TTC549 (cell line): Measurements from ENCODE around the gene SDHB.

Experiments
- FAIRE-seq: peaks from 2 replicates; lab custom pipeline; 2012; peaks lifted over from hg19 to GRCh38; lab: Jason Lieb, UNC

Gene SDHB

DNA sequence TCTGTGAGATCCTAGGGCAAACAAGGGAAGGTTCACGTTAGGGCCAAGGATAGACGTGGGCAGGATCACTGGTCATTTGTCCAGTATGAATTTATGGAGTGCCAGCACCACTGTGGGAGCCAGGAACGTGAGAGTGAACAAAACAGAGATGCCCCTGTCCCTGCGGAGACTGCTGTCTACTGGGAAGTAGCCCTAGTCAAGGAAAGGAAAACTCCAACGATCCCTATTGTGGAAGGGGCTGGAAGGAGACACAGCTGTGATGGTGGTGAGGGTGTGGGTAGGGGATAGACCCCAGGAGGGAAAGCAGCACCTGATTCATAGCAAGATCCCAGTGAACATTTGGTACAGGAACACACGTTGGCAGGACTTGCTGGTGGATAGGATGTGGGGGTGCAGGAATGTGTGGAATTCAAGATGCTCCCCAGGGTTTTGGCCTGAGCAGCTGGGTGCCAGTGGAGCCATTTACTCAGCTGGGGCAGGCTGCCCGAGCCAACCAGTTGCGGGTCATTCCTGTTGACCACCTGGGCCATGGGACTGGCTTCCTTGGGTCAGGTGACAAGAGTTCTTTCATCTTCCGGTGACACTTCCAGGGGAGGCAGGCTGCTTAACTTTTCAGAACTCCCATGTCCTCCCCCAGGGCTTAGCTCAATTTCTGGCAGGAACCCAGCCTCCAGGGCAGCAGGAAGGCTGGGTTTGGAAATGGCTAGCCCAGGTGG lies 40.9 kb downstream of the SDHB start:
- no peak for FAIRE-seq

DNA sequence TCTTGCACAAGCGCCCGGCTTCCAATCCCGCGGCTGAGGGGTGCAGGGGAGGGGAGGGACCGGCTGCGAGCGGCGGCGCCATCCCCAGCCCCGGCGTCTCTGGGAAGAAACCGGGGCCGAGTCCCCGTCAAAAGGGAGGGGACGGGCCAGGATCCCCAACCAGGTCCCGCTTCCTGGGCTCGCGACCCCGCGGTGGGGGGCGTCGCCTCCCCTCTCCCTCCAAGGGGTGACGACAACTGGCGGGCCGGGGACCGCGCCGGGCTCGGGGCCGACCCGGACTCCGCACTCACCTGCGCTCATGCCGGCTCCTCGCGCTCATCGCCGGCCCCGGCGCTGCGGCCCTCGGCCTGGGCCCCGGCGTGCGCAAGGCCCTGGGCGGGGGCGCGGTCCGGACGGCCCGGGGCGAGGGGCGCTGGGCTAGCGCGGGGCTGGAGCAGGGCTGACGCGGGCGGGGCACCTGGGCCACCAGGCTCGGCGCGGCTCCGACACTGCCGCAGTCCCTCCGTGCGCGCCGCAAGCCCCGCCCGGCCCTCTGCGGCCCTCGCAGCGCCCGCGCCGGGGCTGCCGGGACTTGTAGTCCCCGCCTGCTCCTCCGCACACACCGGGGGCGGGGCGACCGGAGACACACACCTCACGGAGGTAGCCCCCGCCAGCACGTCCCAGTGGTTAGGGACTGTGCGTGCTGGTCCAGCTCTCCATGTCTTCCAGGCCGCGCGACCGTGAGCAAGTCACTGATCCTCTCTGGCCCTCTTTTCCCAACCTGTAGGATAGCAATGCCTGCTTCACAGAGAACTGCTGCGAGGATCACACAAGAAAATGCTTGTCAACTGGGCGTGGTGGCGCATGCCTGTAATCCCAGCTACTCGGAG lies 42.2 kb downstream of the SDHB start, which contains the start of gene ATP13A2:
ATP13A2 (minus strand) TSS at position 490 of the 869 bp plus-strand sequence; CDS start at position 300, 190 bp downstream.
- FAIRE-seq, result no peak

DNA sequence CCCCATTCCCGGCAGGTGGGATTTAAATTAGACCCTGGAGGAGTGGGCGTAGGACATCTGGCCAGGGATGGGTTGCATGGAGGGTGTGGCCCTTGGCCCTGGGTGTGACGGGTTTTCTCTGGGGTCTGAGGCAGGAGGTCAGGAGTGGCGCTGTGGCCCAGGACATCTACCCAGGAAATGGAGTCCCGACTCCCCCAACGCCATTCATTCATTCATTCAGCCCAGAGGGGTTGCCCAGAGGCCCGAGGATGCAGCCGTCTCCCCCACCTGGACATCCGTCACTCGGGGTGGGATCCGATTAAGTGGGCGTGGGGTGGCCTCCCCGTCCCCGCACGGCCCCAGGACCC lies 42.8 kb downstream of the SDHB start:
- no peak for FAIRE-seq

DNA sequence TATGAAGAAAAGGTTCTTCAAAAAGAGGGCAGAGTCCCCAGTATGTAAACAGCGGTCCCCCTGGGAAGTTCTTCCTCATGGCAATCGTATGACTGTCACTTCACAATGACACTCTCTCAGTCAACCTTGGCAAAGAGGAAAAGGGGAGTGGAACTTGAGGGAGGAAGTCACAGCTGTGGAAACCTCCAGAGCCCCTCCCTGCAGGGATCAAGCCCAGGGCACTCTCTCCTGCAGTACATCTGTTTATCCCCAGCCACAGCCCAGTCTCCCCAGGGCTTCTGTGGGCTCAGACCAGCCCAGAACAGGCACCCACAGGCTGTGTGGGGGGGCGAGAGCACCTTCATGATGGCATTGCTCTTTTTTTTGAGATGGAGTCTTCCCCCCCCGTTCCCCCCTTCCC lies 44.1 kb downstream of the SDHB start:
- no peak for FAIRE-seq

DNA sequence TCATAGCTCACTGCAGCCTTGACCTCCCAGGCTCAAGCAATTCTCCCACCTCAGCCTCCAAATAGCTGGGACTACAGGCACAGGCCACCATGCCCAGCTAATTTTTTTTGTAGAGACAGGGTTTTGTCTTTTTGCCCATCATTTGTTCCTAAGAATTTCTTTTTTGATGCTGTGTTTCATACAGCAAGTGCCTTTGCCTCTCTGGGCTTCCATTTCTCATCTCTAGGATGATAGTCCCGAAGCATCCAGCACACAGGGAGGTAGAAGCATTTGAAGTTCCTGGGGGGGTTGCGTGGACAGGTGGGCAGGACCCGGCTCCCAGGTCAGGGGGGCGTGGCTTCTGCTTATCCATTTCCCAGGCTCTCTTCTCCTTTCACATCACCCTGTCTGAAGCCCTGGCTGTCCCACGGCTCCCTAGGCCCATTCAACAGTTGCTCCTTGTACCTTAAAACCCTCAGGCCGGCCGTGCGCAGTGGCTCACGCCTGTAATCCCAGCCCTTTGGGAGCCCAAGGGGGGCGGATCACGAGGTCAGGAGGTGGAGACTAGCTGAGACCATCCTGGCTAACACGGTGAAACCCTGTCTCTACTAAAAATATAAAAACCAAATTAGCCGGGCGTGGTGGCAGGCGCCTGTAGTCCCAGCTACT lies 45.5 kb downstream of the SDHB start:
- no peak for FAIRE-seq

DNA sequence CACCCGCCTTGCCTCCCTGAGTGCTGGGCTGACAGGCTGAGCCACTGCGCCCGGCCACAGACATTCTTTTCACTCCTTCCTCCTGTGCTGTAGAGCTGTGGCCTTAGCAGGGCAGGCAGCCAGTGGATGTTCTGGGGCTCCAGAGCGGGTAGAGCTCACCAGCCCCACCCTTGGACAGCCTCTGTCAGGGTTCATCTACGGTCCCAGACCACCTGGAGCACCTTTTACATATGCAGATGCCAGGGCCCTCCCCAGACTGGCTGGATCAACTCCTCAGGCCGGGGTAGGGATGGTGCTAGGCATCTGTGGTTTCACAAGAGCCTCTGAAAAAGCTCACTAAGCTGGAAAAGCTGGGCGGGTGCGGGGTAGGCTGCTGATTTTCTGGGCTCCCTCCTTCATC lies 46.7 kb downstream of the SDHB start:
- FAIRE-seq, result no peak

DNA sequence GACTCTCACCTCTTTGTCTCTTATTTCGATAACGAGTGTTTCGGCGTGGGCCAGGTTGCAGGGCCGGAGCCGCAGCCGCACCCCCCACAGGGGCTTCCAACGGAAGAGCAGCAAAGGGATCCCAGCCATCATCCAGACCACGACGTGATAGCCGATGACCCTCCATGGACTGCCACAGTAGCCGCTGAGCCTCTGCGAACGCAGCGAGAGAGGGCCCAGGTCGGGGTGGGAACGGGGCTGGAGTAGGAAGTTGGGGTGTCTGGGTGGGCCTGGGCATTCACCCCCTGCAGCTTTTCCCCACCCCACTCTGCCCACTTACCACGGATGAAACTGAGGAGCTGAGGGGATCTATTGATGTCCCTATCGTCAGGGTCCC lies 48.5 kb downstream of the SDHB start:
- FAIRE-seq, result no peak

DNA sequence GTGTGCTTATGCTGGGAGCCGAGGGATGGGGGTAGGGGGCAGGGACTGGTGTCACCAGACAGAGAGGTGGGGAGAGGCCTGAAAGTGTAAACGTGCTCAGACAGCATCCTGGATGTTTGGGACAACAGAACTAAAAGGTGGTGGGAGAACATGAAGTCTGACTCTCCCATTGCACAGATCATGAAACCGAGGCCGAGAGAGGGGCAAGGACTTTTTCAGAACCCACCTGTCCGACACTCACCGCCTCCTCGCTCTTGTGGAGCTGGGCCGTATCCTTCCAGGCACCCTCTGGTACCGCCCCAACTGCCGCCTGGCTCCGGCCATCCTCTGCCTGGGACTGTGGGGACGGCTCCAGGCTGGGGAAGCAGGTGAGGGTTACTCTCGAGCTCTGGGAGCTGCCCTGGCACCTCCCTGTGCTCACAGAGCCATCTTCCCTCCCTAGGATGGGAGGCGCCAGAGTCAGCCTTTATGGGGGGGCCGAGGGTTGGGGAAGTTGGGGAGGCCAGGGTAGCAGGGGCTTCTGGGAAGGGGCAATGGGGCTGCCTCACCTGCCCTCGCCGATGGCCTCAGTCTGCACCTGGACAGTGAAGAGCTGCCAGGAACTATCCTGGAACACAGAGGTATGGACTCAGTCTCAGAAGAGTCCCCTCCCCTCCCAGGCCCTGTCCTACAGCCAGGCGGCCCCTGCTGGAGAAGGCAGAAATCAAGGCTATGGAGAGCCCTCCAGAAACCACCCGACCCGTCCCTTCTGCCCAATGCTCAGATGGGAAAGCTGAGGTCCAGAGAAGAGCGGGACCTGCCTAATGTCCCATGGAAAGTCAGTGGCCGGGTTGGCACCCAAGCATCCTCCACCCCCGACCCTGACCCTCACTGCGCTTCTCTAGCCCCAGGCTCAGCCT lies 49.1 kb downstream of the SDHB start:
- no peak for FAIRE-seq

DNA sequence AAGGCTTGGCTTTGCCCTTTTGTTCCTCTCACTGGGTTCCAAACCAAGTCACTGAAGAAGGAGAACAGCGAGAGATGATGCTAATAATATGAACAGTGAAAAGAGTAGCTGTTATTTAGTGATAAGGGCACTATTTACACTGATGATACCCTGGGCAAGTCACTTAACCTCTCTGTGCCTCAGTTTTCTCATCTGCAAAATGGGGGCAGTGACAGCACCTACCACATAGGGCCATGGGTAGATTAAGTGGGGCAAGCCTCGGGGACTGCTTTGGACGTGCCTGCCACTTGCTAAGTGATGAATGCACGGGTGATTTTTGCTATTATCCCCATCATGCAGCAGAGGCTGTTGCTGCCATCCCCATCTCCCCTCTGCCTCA lies 51.3 kb downstream of the SDHB start:
- no peak for FAIRE-seq

DNA sequence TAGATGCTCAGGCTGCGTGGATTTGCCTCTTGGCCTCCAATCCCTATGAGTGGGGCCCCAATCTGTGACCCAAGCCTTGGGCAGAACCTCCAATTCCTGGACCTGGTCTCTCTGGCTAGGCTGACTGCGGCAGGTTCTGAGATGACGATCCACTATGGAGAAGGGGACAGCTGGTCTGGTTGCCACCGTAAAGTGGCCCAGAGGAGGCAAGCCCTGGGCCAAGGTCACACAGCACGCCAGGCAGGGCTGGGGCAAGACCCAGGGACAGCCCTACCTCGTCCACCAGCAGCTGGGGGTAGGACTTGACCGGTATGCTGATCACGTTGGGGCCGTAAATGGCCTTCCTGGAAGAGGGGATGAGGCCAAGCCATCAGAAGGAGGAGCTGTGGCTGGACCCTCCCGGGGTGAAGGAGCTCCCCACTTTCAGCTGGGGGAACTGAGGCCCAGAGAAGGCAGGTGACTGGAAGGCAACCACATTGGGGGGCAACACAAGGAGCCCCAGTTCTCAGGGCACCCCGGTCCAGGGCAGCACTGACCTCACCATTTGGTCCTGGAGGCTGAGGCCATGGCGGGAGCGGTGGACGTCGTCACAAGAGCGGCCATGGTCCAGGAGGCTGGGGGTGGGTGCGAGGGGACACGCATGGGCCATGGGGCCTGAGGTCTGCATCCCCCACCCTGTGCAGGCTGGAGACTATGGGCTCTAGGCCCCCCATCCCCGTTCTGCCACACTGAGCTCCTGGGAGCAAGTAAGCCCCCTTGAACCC lies 51.9 kb downstream of the SDHB start:
- no peak for FAIRE-seq

DNA sequence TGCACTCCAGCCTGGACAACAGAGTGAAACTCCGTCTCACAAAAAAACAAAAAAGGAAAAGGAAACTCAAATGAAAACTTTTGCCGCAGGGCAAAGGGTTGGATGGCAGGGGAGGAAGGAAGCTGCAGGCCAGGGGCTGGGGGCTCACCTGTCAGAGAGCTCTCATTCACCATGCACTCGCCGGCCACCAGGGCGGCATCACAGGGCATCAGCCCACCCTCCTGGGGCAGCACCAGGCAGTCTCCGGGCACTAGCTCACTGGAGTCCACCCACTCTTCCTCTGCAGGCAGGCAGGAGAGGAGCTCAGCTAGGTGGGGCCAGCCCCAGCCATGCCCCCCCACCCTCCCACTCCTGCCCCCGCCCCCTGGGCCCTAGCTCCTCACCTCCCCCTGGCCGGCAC lies 54.0 kb downstream of the SDHB start:
- no peak for FAIRE-seq

DNA sequence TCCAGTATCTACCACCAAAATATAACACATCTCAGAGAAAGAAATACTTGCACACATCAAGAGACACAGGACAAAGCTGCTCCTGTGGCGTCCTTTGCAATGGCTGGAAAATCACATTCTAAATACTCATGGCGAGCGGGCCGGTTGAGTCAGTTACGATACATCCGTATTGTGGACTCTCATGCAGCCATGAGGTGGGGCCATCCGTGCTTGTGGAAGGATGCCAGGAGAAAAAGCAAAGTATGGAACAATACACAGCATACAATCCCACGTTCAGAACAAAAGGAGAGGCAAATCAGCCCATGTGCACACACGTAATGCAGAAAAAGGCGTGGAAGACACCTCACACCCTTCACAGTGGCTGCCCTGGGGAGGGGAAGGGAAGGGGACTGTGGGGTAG lies 55.2 kb downstream of the SDHB start:
- no peak for FAIRE-seq

DNA sequence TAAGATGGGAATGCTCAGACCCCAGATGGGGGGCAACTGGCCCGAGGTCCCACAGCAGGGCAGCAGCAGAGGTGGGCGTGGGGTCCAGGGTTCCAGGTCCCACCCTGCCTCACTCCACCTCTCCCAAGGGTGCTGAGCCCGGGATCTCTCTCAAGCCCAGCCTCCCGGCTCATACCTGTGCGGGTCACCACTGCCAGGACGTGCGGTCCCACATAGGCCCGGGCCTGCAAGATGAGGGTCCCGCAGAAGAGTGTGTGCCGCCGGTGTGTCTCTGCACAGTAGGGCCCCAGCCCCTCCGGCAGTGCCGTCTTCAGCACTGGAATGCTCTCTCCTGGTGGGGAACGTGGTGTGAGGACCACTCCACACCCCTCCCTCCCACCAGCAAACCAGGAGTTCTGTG lies 57.0 kb downstream of the SDHB start:
- no peak for FAIRE-seq

DNA sequence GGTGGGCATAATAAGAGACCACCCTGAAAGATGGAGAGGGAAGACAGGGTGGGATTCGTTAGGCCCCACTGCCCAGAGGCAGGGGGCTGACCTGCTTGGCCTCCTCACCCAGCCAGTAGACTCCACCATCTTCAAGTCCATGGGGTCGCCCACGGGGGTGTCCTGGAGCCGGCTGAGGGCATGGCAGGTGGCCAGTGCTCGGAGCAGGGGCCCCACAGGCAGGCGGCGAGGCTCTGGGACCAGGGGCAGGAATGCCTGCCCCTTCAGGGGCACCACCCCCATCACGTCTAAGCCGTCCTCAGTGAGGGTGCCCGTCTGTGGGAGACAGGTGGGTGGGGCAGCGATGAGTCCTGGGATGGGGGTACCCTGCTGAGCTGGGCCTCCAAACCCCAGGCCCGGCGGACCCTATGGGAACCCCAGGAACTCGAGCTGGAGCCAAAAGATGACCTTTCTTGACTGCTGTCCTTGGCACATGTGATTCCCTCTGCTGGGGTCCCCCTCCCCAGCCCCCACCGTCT lies 60.3 kb downstream of the SDHB start:
- no peak for FAIRE-seq

DNA sequence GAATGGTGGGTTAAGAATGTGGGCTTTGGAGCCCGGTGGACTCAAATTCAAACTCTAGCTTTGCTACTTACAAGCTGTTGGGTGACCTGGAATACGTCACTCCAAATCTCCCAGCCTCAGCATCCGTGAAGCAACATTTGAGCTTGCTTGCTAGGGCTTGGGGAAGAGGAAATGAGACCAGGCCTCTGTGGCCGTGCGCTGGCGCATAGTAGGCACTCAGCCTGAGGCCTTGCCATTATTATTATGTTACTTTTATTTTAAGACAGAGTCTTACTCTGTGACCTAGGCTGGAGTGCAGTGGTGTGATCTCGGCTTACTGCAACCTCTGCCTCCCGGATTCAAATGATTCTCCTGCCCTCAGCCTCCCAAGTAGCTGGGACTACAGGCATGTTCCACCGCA lies 61.2 kb downstream of the SDHB start:
- FAIRE-seq, result no peak

DNA sequence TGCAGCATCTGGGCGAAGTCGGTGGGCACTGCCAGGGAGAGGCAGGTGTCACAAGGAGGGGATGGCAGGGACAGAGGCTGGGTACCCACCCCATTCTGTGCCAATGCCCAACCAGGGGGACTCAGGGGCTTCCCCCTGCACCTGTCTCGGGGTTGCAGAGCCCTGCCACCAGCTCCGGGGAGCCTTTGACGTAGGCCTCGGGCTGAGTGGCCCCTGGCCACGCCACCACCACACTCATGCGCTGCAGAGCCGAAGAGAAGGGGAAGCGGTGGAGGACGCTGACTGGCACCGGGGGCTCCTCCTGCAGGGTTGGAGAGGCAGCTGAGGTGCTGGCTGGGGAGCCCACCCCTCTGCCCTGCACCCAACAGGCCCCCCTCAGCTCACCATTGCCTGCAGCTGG lies 61.7 kb downstream of the SDHB start:
- FAIRE-seq, result no peak

DNA sequence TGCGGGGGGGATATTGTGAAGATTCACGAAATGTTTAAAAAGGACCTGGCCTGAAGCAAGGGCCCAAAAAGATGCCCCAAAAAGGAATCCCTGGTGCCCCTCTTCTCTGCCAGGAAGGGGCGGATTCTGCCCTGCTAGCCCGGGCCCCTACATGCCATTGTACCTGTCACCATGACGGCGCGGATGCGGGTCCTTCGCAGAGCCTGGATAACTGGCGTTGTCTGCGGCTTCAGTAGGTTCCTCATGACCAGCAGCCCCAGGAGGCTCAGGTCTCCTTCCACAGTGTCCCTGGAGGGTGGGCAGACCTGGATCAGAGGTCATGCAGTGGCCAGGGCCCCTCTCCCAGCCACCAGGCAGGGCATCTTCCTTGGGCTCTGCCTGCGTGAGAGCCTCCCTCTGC lies 62.3 kb downstream of the SDHB start:
- no peak for FAIRE-seq

DNA sequence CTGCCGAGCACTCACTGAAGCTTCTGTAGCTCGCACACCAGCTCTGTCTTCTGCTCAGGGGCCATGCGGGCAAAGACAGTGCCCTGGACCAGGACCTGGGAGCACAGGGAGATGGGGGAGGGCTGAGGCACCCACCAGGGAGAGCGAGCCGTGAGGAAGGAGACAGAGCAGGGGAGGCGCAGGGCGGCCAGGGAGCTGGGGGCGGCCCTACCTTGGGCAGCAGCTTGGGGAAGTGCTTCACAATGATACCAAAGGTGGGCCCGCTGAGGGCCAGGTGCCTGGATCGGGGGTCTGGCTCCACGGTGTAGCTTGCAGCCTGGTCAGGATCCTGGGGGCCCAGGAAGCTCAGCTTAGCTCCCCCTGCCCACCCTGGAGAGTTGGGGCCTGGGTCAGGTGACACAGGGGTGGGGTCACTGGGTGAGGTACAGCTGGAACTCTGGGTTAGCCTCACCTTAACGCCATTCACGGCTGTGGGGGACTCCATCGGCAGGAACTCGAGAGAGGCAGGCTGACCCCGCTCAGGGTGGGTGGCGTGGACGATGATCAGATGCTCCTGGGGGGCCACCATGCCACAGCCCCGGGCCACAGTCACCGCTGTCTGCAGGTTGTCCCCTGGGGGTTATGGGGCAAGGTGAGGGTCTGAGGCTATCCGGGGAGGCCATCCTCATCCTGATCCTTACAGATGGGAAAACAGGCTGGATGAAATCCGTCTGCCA lies 64.0 kb downstream of the SDHB start:
- no peak for FAIRE-seq

DNA sequence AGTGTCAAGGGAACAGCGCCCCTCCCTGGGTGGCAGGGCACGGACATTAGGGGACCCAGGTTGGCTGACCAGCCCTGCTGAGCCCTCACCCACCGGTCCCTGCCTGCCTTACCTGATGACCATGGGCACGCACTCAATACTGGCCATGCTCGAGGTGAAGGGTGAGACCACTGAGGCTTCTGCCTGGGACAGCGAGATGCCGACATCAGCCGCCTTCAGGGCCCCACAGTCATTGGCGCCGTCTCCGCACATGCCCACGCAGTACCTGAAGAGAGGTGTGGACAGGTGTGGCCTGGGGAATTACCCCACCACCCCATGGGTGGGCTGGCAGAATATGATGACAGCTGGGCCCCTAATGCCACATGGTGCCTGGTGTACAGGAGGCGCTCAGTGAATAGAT lies 65.6 kb downstream of the SDHB start:
- no peak for FAIRE-seq

DNA sequence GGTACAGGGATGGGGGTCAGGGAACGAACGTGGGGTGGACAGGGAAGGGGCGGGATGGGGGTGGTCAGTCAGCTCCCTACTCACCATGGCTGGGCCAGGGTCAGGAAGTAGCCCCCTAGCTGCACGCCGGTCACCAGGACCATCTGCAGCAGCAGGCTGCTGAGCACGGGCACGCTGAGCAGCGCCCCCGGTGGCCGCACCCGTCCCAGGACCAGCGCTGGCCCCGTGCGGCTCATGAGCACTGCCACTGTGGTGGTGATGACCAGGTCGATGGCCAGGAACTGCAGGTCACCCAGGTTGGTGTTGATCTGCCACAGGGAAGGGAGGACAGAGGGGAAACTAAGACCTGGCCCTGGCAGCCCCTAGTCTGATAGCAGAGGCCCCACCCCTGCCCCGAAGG lies 66.9 kb downstream of the SDHB start:
- no peak for FAIRE-seq

DNA sequence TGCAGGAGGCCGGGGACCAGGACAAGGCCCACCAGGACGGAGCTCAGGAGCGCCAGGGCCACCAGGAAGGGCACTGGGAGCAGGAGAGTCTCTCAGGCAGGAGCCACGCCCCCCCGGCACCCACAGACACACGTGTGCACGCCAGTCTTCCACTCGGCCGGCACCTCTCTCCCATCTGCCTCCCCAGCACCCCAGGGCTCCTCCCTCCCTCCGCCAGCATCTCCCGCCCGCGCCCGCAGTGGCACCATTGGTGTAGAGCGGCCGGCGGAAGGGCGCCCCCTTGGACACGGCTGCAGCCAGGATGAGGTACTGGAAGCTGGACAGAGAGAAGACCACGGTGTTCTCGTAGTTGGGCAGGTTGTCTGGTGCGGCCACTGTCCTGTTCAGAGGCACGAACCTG lies 67.3 kb downstream of the SDHB start:
- no peak for FAIRE-seq
